Stimulated activated CD8-positive, alpha-beta memory T cell treated with anti-CD3 and anti-CD28 coated beads, Interleukin-15, amount 100 ng/mL, for 1 hour (primary cell): ENCODE measurements around the gene TRAPPC3L.

Experiments used
- DNase-seq: peaks from one replicate; pipeline ENCODE4 v3.0.0-alpha.2; 2020; ENCODE audit warnings: low read depth

TRAPPC3L gene

DNA sequence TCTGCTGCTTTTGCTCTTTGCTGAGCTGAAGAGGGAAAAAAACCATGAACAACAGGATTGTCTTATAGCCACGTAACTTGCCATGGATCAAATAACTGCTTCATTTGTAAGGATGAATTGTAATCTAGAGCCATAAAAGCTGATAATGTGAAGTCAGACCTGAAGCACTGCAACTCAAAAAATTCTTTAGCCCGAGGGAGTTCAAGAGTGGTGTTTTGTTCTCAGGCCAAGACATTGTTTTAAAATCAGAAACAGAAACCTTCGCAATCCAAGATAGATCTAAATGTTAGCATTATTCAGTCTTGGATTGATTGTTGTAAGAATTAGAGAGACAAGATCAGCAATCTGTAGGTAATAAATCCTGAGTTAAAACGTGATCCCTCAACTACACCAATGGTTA lies at the start of gene TRAPPC3L:
Gene TRAPPC3L, minus strand, starts transcription at position 34 of the 400 bp plus-strand sequence. CDS start 170 bp downstream, outside the sequence.
- no peak for DNase-seq

DNA sequence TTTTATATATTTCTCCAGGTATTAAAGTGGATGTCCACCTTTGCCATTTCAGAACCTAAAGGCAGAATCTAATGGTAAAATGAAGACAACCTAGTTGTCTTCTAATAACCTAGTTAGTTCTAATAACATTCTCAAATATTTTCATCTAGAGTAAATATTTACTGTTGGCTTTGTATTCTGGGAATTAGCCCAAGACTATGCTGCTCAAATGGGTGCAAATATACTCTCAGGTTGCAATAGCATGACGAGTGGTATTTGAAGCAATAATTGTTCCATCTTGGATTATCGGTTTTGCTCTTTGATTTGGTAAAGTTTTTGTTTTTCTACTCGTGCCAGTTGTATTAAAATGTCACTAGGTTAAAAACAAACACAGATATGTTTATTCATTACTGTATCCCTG lies 49.8 kb upstream of the TRAPPC3L start:
- no peak for DNase-seq

- DNase-seq: no peak
Observed at GRCh38 chr6:116586738-116587137, 41.3 kb upstream of the TRAPPC3L start.

GRCh38 chr6:116586276-116586675 lies 40.8 kb upstream of the TRAPPC3L start:
- DNase-seq: no peak

- DNase-seq: no peak
Observed at GRCh38 chr6:116580198-116580597, 34.7 kb upstream of the TRAPPC3L start.

- DNase-seq: no peak
Observed at GRCh38 chr6:116579143-116579542, 33.7 kb upstream of the TRAPPC3L start.

GRCh38 chr6:116578335-116578734 lies 32.9 kb upstream of the TRAPPC3L start:
- DNase-seq: no peak

DNA sequence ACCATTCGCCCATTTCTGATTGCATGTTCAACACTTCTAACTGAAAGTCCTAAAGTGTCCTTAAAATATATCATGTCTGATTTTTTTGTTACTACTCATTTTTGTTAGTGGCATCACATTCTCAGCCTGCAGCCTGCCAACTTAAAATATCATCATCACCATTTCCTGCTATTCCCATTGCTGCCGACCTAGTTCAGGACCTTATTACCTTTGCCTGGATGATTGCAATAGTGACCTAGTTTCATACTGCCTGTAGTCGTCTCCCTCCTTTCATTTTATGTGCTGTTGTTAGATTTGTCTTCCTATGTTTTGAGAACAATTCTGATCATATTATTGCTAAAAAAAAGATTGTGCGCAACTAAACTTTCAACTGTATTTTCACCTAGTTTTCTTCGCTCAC lies 32.0 kb upstream of the TRAPPC3L start:
- no peak for DNase-seq

- DNase-seq: no peak
Observed at GRCh38 chr6:116575227-116575626, 29.7 kb upstream of the TRAPPC3L start.

- no peak for DNase-seq
Observed at GRCh38 chr6:116572162-116572561, 26.7 kb upstream of the TRAPPC3L start.

GRCh38 chr6:116571683-116572000 lies 26.2 kb upstream of the TRAPPC3L start:
- no peak for DNase-seq

GRCh38 chr6:116570856-116571682 lies 25.6 kb upstream of the TRAPPC3L start, which contains the start of gene RWDD1:
Gene RWDD1, plus strand, starts transcription at chr6:116571504. Its CDS starts 79 bp downstream, at chr6:116571583.
- peak; percentile 93 for DNase-seq

- no peak for DNase-seq
Observed at GRCh38 chr6:116568821-116569755, 23.6 kb upstream of the TRAPPC3L start.

GRCh38 chr6:116568111-116568510 lies 22.6 kb upstream of the TRAPPC3L start:
- no peak for DNase-seq

DNA sequence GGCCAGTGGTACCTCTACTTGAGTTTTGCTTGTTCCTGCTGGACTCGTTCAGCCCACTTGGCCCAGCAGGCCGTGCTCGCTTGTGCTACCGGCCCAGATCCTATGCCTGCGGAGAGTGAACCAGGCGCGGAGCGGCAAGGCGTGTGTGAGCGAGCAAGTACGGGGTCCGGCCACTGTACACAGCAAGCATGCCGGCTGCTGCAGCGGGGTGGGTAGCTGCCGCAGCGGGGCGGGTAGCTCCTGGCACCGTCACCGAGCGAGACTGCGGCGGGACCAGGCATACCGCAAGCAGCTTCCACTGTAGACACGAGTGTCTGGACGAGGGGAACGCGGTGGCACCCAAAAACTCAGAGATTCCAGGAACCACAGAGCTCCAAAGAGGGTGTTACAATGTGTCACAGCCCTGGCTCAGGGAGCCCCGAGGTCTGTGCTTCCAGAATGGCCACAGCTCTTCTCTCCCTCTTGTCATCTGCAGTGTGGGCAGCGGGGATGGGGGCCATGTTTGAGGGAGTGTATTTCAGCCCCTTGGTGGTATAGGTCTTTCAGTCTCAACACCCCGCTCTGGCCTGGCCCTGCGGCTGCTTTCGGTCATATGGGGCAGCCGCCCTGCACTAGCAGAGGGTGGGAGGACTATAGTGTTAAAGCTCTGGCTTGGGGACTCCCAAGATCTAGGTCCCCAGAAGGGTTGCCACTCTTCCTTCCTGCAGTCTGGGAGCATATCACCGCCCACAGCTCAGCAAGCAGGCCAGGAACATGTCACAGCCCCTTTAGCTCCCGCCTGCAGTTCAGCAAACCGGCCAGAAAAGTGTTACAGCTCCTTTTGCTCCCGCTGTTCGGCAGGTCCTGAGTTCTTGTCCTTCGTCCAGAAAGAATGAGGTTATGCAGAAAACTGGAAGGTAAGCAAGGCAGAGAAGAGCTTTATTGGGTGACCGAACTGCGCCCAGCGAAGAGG lies 19.7 kb upstream of the TRAPPC3L start:
- DNase-seq: no peak

DNA sequence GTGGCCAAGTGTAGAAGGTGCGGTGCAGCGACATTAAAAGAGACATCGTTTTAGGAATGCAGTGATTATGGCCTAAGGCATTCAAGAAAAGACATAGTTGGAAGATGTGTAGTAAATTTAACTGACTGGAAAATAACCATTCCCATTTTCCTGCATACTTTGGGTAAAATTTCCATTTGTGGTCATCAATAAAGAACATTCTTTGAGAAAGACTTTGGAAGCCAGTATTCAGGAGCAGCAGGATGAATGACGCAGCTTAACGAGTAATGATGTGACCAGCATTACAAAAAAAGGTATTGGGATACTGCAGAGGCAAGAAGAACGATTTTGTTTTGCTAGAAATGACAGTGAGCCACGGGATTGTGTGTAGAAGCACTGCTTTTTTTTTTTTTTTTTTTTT lies 18.8 kb upstream of the TRAPPC3L start:
- DNase-seq: no peak

DNA sequence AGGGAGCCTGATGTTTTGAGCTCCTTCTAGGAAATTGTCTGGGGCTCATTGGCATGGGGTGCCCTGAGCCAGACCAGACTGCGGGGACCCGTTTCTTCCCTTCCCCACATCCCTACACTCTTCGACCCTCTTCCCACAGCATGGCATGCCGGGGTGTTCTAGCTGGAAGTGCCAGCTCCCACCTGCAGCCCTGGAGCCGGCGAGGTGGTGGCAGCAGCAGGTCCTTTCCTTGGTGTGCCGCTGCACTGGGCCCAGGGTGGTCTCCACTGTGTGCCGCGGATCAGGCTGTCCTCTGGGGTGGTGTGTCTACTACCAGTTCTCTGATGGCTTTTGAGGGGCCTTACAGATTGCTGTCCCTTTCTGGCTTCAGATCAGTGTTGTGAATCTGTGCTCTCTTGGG lies 18.3 kb upstream of the TRAPPC3L start:
- DNase-seq: no peak

DNA sequence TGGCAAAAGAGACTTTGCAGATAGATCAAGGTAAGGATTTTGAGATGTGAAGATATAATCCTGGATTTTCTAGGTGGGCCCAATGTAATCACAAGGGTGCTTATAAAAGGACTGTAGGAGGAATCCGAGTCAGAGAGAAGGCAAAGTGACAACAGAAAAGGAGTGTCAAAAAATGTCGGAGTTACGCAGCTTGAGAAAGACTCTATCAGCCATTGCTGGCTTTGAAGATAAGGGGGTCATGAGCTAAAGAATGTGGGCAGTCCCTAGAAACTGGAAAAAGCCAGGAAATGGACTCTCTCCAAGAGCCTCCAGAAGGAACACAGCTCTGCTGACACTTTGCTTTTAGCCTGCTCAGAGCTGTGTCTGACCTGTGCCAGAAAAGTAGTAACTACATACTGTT lies 17.1 kb upstream of the TRAPPC3L start:
- no peak for DNase-seq

DNA sequence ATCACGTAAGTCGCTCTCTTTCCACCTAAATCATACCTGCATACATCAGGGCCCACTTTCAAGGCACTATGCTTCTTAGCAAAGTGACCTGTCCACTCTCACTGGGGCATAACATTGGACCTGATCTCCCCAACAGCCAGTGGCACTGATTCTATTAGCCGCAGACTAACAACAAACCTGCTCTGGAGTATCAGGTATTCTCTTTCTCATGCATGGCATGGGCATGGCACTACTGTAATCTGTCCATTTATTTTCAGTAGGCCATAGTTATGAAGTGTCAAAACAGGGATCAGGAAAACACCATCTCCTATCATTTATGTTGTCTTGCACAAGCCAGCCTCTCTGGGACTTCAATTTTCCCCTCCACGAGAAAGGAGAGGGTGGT lies 16.5 kb upstream of the TRAPPC3L start:
- DNase-seq: no peak

DNA sequence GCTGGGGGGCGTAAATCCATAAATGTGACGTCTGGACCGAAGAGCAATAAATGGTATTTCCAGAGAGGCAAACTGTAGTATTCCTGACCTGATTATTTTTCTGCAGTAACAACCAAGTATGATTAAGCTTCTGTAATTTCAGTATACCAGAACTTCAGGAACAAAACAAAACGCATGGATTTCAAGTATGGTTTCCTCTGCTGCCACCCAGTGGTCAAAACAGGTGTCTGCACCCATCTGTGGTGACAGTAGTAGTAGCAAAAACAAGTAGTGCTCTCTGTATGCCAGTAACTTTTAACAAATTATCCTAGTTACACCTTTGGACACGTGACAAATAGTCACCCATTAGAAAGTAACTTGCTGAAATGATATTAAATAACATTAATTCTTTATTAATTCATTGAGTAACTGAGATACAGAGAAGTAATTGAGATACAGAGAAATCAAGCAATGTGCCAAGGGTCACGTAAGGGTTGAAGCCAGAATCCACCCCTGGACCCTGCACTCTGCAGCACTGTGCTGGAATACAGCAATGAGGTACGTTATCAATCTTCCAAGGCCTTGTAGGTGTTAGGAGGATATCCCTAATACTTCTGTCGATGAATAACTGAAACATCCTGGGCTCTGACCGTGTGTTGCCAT lies 16.0 kb upstream of the TRAPPC3L start:
- peak; percentile 48 for DNase-seq

DNA sequence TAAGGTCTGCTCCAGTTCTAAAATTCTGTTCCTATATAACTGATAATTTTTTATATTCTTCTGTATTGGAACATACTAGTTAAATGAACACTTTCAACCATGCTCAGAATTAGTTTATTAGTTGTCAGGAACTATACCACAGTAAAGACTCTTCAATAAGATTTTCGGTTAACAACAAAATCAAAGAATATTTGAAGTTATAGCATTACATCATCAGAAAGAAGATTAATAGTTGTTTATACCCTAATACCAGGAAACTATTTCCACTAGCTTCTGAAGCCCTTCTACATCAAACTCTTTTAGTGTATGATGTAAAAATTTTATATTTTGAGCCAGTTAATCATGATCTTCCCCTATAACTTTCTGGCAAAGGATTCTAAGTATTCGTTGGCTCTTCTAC lies 14.6 kb upstream of the TRAPPC3L start:
- DNase-seq: no peak
